ENCODE measurements around the gene CAMKMT. TPM values are rescaled to one million over a fixed set of nuclear protein-coding genes. Genes with fewer than 3 reads are reported as not detected.

The CAMKMT gene
- total and polyA plus RNA-seq, 2 experiments from 2014 or later = 26.5 to 29.5 TPM

DNA sequence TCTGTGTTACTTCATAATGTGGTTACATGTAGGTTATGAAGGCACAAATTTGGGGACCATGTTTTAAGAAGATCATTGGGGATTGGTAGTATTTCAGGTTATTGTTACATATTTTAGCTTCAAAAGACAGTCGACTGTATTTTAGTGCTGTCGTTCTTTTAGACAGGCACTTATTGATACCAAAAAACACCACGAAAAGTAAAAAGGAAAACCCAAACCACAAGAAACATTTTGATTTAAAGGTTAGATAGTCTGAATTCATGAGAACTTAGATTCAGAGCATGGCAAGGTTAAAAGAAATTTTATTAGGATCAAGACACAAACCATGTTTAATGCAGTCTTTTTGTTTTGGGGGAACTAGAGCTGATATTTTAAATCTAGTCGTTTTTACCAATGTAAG is 209.0 kb downstream of the CAMKMT start:
- TF ChIP-seq CTCF (conservative IDR thresholded peaks at IDR 0.05; ENCODE audit: low read depth in 2 of 2) = no peak
- no peak for TF ChIP-seq EZH2 (IDR thresholded peaks at IDR 0.05; ENCODE audit: low read depth, unreplicated experiment)
- no peak for TF ChIP-seq ZNF331 (CRISPR knock-in tag; IDR thresholded peaks at IDR 0.05; ENCODE audit: low read depth)
- Histone ChIP-seq H3F3A (replicated peaks; ENCODE audit: low read depth) (no peaks in the 10 kb centered on the region), H3K27ac (ENCODE audit: low read depth) (no peak overlapping the region), H3K4me1 (ENCODE audit: insufficient read depth) (no peaks in the 10 kb centered on the region; the same call in 1 of the 2 replicates), H3K9me2 (ENCODE audit: insufficient read depth) (no peaks in the 10 kb centered on the region), H3K4me2 (no peak overlapping the region), H3K79me2 (replicated peaks; ENCODE audit: insufficient read depth) (no peaks in the 10 kb centered on the region), H2AFZ (no peak overlapping the region), H3K27me3 (ENCODE audit: insufficient read depth) (no peaks in the 10 kb centered on the region), H3K4me3 (no peak overlapping the region), H4K20me1 (replicated peaks; ENCODE audit: insufficient read depth) (no peaks in the 10 kb centered on the region; the same call in 1 of the 2 replicates), H3K36me3 (ENCODE audit: insufficient read depth) (no peaks in the 10 kb centered on the region)
- Mint-ChIP-seq H3K4me1 (peaks cover 22% of the 10 kb centered on the region), H3K27me3 (ENCODE audit: insufficient read depth, low read depth, poor library complexity) (no peaks in the 10 kb centered on the region), H3K27ac (no peak overlapping the region), H3K9me3 (no peaks in the 10 kb centered on the region), H3K36me3 (ENCODE audit: low read depth) (no peaks in the 10 kb centered on the region), H3K4me3 (no peak overlapping the region)
- ATAC-seq (no peak), DNase-seq (ENCODE audit: low spot score) (no peak)

GRCh38 chr2:44572196-44572900 is 210.6 kb downstream of the CAMKMT start:
- Histone ChIP-seq H3K4me1 (ENCODE audit: insufficient read depth) (no peaks in the 10 kb centered on the region), H2AFZ (no peak overlapping the region), H3K4me3 (no peak overlapping the region), H3K27ac (ENCODE audit: low read depth) (no peak overlapping the region), H3K27me3 (ENCODE audit: insufficient read depth) (no peaks in the 10 kb centered on the region), H3K4me2 (no peak overlapping the region), H3K79me2 (replicated peaks; ENCODE audit: insufficient read depth) (no peaks in the 10 kb centered on the region), H3K36me3 (ENCODE audit: insufficient read depth) (no peaks in the 10 kb centered on the region), H4K20me1 (replicated peaks; ENCODE audit: insufficient read depth) (no peaks in the 10 kb centered on the region), H3K9me2 (ENCODE audit: insufficient read depth) (no peaks in the 10 kb centered on the region), H3F3A (replicated peaks; ENCODE audit: low read depth) (no peaks in the 10 kb centered on the region)
- Mint-ChIP-seq H3K27ac (no peak overlapping the region), H3K4me3 (no peak overlapping the region), H3K9me3 (no peaks in the 10 kb centered on the region), H3K36me3 (ENCODE audit: low read depth) (no peaks in the 10 kb centered on the region), H3K4me1 (peaks cover 17% of the 10 kb centered on the region), H3K27me3 (ENCODE audit: insufficient read depth, low read depth, poor library complexity) (no peaks in the 10 kb centered on the region)
- DNase-seq (ENCODE audit: low spot score) = no peak
- no peak for ATAC-seq
- TF ChIP-seq, protein P1, sequence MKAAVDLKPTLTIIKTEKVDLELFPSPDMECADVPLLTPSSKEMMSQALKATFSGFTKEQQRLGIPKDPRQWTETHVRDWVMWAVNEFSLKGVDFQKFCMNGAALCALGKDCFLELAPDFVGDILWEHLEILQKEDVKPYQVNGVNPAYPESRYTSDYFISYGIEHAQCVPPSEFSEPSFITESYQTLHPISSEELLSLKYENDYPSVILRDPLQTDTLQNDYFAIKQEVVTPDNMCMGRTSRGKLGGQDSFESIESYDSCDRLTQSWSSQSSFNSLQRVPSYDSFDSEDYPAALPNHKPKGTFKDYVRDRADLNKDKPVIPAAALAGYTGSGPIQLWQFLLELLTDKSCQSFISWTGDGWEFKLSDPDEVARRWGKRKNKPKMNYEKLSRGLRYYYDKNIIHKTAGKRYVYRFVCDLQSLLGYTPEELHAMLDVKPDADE (IDR thresholded peaks at IDR 0.05) = no peak
- TF ChIP-seq CTCF (conservative IDR thresholded peaks at IDR 0.05; ENCODE audit: low read depth in 2 of 2) (no peak), ZNF114 (CRISPR knock-in tag; IDR thresholded peaks at IDR 0.05) (no peak), REST (IDR thresholded peaks at IDR 0.05; ENCODE audit: unreplicated experiment) (no peak), EZH2phosphoT487 (IDR thresholded peaks at IDR 0.05; ENCODE audit: unreplicated experiment) (no peak), CREB1 (CRISPR knock-in tag; IDR thresholded peaks at IDR 0.05; ENCODE audit: low read depth) (no peak)

Data from GM23338 (cell line).